ENCODE data around the gene CMIP.

DNA sequence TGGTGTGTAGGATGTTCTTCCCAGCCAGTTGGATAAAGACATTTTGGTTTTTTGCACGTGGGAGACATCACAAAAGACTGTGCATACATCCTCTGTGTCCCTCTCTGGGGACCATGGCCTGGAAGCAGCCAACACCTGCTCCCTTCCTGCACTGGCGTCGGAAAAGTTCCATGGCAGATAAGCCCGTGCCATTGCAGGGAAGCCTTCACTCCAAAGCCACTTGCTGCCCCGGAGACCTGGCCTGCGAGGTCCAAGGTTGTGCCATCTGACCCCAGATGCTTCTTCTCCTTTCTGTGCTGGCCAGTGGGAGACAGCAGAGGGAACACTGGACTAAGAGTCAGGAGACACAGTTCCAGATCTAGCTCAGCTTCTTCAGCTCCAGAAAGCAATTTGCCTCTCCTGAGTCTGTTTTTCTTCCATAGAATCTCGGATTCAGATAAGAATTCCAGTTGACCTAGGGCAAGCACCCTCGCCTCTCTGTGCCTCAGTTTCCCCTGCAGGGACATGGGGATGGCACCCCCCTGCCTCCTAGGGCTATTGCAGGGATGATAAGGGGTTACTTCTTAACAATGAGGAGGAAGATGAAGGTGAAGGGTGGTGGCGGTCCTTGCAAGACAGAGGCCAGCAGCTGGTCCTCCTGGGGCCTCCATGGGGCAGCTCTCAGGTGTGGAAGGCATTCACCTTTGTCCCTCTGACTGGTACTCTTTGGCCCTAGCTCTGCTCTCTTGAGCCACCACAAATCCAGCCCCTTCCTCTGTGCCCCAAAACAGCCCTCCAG, 134.2 kb downstream of the CMIP start:
- TF ChIP-seq YY1 (IDR thresholded peaks at IDR 0.05; ENCODE audit: insufficient read depth, insufficient read length) (no peak), ZNF274 (IDR thresholded peaks at IDR 0.05; ENCODE audit: low read depth, low read length) (no peak)

All from NT2/D1 (cell line).